BJ (cell line): ENCODE data around the gene ABCB1. TPM values are rescaled to one million over a fixed set of nuclear protein-coding genes. Genes with fewer than 3 reads are reported as not detected.

ENCODE experiments used
- CTCF ChIA-PET: fragments of 350-600 bp; formaldehyde crosslinking; extraction: SDS; loops from one replicate; lab custom pipeline; 2021; ENCODE audit warnings: antibody characterized with exemption, inconsistent platforms; lab: Yijun Ruan, JAX
- POLR2A ChIA-PET: fragments of 300-600 bp; sonication (Branson Sonifier 250); formaldehyde crosslinking; extraction: SDS; loops from one replicate; lab custom pipeline; 2021; ENCODE audit warnings: antibody characterized with exemption; lab: Charles Lee
- DNase-seq: peaks from one replicate; pipeline ENCODE4 v3.0.0-alpha.2; 2011; ENCODE audit warnings: low read depth
- H3K27me3 ChIP-seq: 2 replicates; pipeline ENCODE4 v1.6.0; 2011; ENCODE audit warnings: low read length; ENCODE audit not compliant: control insufficient read depth, insufficient read depth
- H3K36me3 ChIP-seq: 2 replicates; pipeline ENCODE4 v1.5.1; 2011; ENCODE audit warnings: low read length; ENCODE audit not compliant: control insufficient read depth, insufficient read depth
- H3K4me3 ChIP-seq: 2 replicates; pipeline ENCODE4 v1.5.1; 2011; ENCODE audit warnings: low read depth, mild to moderate bottlenecking, control low read depth, low read length
- polyA plus RNA-seq: library from polyadenylated mRNA; depleted of rRNA; stranded (reverse); fragments of >200 nt; gene quantifications from 2 replicates; pipeline ENCODE4 v1.2.3, GENCODE V29; 2011; rRNA removed
- TF ChIP-seq, protein P1 (sequence below): IDR thresholded peaks from 2 replicates; pipeline ENCODE4 v1.5.1; 2011; ENCODE audit warnings: low read depth, mild to moderate bottlenecking, control low read depth, inconsistent platforms, low read length, moderate library complexity; ENCODE audit not compliant: insufficient read depth

The ABCB1 gene
- polyA plus RNA-seq, 1 experiment: 0.25 TPM

DNA sequence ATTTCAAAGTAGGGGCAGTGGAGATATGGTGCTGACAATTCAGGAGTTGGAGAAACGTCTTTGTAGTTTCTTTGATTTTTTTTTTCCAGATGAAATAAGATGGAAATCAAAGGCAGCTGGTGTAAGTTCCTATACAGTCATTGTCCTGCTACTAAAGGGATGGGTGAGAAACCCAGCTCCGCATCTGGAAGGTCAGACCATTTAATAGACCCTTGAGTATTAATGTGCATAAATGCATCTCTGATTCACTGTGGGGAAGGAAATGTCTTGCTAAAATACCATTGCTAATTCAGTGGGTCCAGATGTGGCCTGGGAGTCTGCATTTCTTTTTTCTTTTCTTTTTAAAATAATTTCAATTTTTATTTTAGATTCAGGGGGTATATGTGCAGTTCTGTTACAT is 140.7 kb downstream of the ABCB1 start:
- no peak overlapping the region for H3K4me3 ChIP-seq
- no peaks in the 10 kb centered on the region for H3K27me3 ChIP-seq
- TF ChIP-seq, protein P1, sequence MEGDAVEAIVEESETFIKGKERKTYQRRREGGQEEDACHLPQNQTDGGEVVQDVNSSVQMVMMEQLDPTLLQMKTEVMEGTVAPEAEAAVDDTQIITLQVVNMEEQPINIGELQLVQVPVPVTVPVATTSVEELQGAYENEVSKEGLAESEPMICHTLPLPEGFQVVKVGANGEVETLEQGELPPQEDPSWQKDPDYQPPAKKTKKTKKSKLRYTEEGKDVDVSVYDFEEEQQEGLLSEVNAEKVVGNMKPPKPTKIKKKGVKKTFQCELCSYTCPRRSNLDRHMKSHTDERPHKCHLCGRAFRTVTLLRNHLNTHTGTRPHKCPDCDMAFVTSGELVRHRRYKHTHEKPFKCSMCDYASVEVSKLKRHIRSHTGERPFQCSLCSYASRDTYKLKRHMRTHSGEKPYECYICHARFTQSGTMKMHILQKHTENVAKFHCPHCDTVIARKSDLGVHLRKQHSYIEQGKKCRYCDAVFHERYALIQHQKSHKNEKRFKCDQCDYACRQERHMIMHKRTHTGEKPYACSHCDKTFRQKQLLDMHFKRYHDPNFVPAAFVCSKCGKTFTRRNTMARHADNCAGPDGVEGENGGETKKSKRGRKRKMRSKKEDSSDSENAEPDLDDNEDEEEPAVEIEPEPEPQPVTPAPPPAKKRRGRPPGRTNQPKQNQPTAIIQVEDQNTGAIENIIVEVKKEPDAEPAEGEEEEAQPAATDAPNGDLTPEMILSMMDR: no peak
- ChIA-PET CTCF (interaction anchor here (0.7 kb wide), 1 partner anchor 95 kb away, joined by 3 read pairs; no protein-coding TSS in a partner anchor), POLR2A (no interaction called here)
- H3K36me3 ChIP-seq: no peaks in the 10 kb centered on the region
- DNase-seq: no peak

GRCh38 chr7:87458148-87458547 is 142.5 kb downstream of the ABCB1 start:
- ChIA-PET POLR2A (no interaction called here), CTCF (no interaction called here)
- TF ChIP-seq, protein P1: no peak
- no peaks in the 10 kb centered on the region for H3K36me3 ChIP-seq
- H3K27me3 ChIP-seq: no peaks in the 10 kb centered on the region
- DNase-seq: no peak
- no peak overlapping the region for H3K4me3 ChIP-seq

GRCh38 chr7:87456247-87456646 is 144.4 kb downstream of the ABCB1 start:
- no peak overlapping the region for H3K4me3 ChIP-seq
- DNase-seq: no peak
- ChIA-PET CTCF (no interaction called here), POLR2A (no interaction called here)
- TF ChIP-seq, protein P1: no peak
- H3K36me3 ChIP-seq: no peaks in the 10 kb centered on the region
- no peaks in the 10 kb centered on the region for H3K27me3 ChIP-seq

Other genes with a start within 250 kb of the ABCB1 start
- gene ABCB4, start 125.2 kb downstream of the ABCB1 start, polyA plus RNA-seq: 1.2 and 1.9 TPM in 2 replicates
- gene RUNDC3B, start 27.5 kb upstream of the ABCB1 start, polyA plus RNA-seq: 0.06 and 0.15 TPM in 2 replicates